GM12864 (cell line): ENCODE data around the gene ZNRF4.
"Not testable (repeated sequence)": the region's sequence is repeated elsewhere in the genome, so short reads cannot be mapped to it uniquely, and the experiment has no call there.

ENCODE experiments used
- DNase-seq: peaks from one replicate; pipeline ENCODE4 v3.0.0-alpha.2; 2011; ENCODE audit warnings: low read depth
- H3K4me3 ChIP-seq: 2 replicates; pipeline ENCODE4 v1.5.1; 2011; ENCODE audit warnings: mild to moderate bottlenecking, low read depth, low read length, control low read depth
- CTCF ChIP-seq: IDR thresholded peaks from 2 replicates; pipeline ENCODE4 v1.5.1; 2011; ENCODE audit warnings: low read depth, mild to moderate bottlenecking, moderate library complexity, low read length, control low read depth, inconsistent platforms; ENCODE audit errors: missing control alignments

Gene ZNRF4

GRCh38 chr19:5479958-5480357, 24.7 kb downstream of the ZNRF4 start:
- no peak overlapping the region for H3K4me3 ChIP-seq
- DNase-seq, result no peak
- TF ChIP-seq CTCF, result no peak

- no peak overlapping the region for H3K4me3 ChIP-seq
- peak; percentile 73 for TF ChIP-seq CTCF
- no peak for DNase-seq
Observed at GRCh38 chr19:5480427-5480836, 25.2 kb downstream of the ZNRF4 start.

GRCh38 chr19:5481957-5482356, 26.7 kb downstream of the ZNRF4 start:
- DNase-seq, result no peak
- H3K4me3 ChIP-seq, result no peak overlapping the region
- no peak for TF ChIP-seq CTCF

- TF ChIP-seq CTCF, result no peak
- DNase-seq, result no peak
- H3K4me3 ChIP-seq, result no peak overlapping the region
Observed at GRCh38 chr19:5484398-5485285, 29.4 kb downstream of the ZNRF4 start.

GRCh38 chr19:5485286-5485636, 30.0 kb downstream of the ZNRF4 start:
- no peak for TF ChIP-seq CTCF
- DNase-seq, result no peak
- H3K4me3 ChIP-seq, result no peak overlapping the region

- not testable (repeated sequence) for DNase-seq, H3K4me3 ChIP-seq
Observed at GRCh38 chr19:5485658-5486057, 30.4 kb downstream of the ZNRF4 start.

- H3K4me3 ChIP-seq, result no peak overlapping the region
- DNase-seq, result no peak
- no peak for TF ChIP-seq CTCF
Observed at GRCh38 chr19:5487222-5487621, 32.0 kb downstream of the ZNRF4 start.
